ES-I3 (cell line): ENCODE results near the gene TUBB.

Experiments used
- H3K36me3 ChIP-seq: 2 replicates; pipeline ENCODE4 v1.6.1; 2013; ENCODE audit warnings: mild to moderate bottlenecking, low read length, control low read depth, moderate library complexity; ENCODE audit not compliant: insufficient read depth
- H3K4me1 ChIP-seq: 2 replicates; pipeline ENCODE4 v1.6.1; 2013; ENCODE audit warnings: mild to moderate bottlenecking, control low read depth, low read length; ENCODE audit not compliant: insufficient read depth
- H3K9ac ChIP-seq: 2 replicates; pipeline ENCODE4 v1.6.1; 2013; ENCODE audit warnings: low read depth, mild to moderate bottlenecking, low read length, moderate library complexity
- H3K9me3 ChIP-seq: 2 replicates; pipeline ENCODE4 v1.6.1; 2013; ENCODE audit warnings: mild to moderate bottlenecking, low read length, moderate library complexity; ENCODE audit not compliant: control insufficient read depth, insufficient read depth

Gene TUBB

DNA sequence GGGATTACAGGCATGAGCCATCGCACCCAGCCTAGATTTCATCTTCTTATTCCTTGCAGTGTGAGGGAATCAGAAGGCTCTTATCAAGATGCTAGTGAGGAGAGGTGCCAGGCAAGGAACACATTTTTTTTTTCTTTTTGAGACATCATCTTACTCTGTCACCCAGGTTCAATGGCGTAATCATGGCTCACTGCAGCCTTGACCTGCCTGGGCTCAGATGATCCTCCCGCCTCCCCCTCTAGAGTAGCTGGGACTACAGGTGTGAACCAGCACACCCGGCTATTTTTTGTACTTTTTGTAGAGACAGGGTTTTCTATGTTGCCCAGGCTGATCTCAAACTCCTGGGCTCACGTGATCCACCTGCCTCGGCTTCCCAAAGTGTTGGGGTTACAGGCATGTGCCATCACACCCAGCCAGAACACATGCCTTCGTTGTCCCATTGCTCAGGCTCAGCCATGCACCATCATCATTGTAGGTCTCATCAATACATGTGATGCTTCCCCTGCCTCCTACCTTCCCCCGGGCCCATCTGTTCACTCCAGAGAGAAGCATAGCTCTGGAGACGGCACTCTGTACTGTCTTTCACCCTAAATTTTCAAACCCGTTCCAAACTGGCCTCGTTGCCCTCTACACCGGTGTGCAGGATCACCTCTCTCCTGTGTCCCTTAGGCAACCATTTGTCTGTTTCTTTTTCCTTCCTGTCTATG, 12.2 kb downstream of the TUBB start:
- Histone ChIP-seq H3K4me1 (peaks cover 2% of the 10 kb centered on the region; the same call in 1 of the 2 replicates), H3K36me3 (peaks cover 17% of the 10 kb centered on the region), H3K9ac (no peak overlapping the region), H3K9me3 (no peaks in the 10 kb centered on the region)

- Histone ChIP-seq H3K36me3 (peaks cover 38% of the 10 kb centered on the region), H3K9me3 (no peaks in the 10 kb centered on the region), H3K4me1 (no peaks in the 10 kb centered on the region; the same call in 1 of the 2 replicates), H3K9ac (no peak overlapping the region)
Observed at GRCh38 chr6:30735668-30736314, 15.6 kb downstream of the TUBB start.

DNA sequence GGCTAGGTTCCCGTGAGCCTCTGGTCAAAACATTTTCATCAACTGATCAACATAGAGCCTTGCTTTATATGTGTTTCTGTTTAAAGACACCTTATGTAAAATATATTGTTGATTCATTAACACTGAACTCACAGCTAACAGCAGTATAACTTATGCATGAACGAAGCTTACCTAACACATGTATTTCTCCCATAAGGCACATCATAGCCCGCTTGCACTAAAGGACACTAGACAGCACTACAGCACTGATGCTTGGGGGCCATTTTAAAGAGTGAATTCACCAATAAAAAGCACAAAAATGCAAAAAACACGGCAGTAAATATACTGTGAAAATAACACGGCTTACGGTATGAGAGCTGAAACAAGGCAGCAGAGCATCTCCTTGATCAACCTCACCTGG, 18.4 kb downstream of the TUBB start:
- H3K36me3 ChIP-seq = peaks cover 45% of the 10 kb centered on the region
- peaks cover 6% of the 10 kb centered on the region; the same call in 1 of the 2 replicates for H3K4me1 ChIP-seq
- H3K9me3 ChIP-seq = no peaks in the 10 kb centered on the region
- no peak overlapping the region; the same call in 1 of the 2 replicates for H3K9ac ChIP-seq

DNA sequence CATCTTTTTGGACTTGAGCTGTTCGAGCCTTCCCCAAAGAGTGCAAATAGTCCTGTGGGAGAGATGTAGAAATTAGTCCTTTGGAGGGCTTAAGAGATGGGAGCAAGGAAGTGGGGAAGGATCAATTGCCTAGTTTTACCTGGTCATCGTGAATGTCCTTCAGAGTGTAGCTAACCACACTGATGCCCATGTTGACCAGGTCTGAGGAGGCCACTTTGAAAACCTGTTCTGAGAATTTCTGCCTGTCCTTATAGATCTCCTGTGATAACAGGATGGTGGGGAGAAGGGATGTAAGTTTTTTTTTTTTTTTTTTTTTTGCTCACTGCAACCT, 20.4 kb downstream of the TUBB start:
- H3K4me1 ChIP-seq = peaks cover 12% of the 10 kb centered on the region; the same call in 1 of the 2 replicates
- H3K9ac ChIP-seq = no peak overlapping the region
- peaks cover 44% of the 10 kb centered on the region for H3K36me3 ChIP-seq
- no peaks in the 10 kb centered on the region for H3K9me3 ChIP-seq

- peak overlapping the region; percentile 85 for H3K9ac ChIP-seq
- peaks cover 13% of the 10 kb centered on the region; the same call in 1 of the 2 replicates for H3K4me1 ChIP-seq
Observed at GRCh38 chr6:30741063-30741779, 21.1 kb downstream of the TUBB start.

GRCh38 chr6:30741789-30742315, 21.7 kb downstream of the TUBB start:
- Histone ChIP-seq H3K36me3 (peaks cover 36% of the 10 kb centered on the region), H3K9ac (peak overlapping the region; percentile 85), H3K9me3 (no peaks in the 10 kb centered on the region), H3K4me1 (peaks cover 13% of the 10 kb centered on the region; the same call in 1 of the 2 replicates)

More at GRCh38 chr6:30741063-30741779, 21.1 kb downstream of the TUBB start:
- Histone ChIP-seq H3K36me3 (peaks cover 37% of the 10 kb centered on the region), H3K9me3 (no peaks in the 10 kb centered on the region)

GRCh38 chr6:30742316-30743098, 22.4 kb downstream of the TUBB start, which contains the start of gene FLOT1:
TSS of gene FLOT1 (minus strand) at chr6:30742687. CDS start at chr6:30742189, 498 bp downstream.
- H3K4me1 ChIP-seq = peaks cover 13% of the 10 kb centered on the region; the same call in 1 of the 2 replicates
- no peaks in the 10 kb centered on the region for H3K9me3 ChIP-seq
- peaks cover 31% of the 10 kb centered on the region for H3K36me3 ChIP-seq
- peak within 1 kb of the TSS; percentile 85 for H3K9ac ChIP-seq

DNA sequence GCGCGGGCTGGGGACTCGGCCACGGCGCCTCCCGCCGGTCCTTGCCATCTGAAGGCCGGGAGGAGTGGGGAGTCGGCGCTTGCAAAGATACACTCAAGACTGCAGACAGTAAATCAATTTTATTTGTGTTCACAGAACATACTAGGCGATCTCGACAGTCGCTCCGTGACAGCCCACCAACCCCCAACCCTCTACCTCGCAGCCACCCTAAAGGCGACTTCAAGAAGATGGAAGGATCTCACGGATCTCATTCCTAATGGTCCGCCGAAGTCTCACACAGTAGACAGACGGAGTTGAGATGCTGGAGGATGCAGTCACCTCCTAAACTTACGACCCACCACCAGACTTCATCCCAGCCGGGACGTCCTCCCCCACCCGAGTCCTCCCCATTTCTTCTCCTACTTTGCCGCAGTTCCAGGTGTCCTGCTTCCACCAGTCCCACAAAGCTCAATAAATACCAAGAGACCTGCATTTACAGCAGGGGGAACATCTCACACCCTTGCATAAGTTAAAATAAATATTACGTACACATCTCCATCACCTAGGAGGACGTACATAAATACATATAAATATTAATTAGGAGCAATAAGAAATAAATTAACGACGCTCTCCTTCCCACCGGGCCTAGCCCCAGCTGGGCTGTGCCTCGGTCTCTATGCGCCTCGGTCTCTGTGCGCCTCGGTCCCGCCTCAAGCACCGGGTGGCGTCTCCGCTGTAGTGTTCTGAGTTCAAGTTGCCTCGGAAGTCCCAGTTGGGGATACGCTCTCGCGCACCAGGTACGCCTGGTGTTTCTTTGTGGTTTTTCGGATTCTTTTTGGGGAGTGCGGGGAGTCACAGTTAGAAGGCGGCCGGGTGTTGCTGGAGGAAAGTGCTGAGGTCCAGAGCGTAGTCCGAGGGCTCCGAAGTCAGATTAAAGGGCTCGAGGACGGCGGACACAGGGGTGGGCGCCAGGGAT, 23.2 kb downstream of the TUBB start:
- Histone ChIP-seq H3K36me3 (peaks cover 22% of the 10 kb centered on the region), H3K4me1 (peaks cover 13% of the 10 kb centered on the region; the same call in 1 of the 2 replicates)

DNA sequence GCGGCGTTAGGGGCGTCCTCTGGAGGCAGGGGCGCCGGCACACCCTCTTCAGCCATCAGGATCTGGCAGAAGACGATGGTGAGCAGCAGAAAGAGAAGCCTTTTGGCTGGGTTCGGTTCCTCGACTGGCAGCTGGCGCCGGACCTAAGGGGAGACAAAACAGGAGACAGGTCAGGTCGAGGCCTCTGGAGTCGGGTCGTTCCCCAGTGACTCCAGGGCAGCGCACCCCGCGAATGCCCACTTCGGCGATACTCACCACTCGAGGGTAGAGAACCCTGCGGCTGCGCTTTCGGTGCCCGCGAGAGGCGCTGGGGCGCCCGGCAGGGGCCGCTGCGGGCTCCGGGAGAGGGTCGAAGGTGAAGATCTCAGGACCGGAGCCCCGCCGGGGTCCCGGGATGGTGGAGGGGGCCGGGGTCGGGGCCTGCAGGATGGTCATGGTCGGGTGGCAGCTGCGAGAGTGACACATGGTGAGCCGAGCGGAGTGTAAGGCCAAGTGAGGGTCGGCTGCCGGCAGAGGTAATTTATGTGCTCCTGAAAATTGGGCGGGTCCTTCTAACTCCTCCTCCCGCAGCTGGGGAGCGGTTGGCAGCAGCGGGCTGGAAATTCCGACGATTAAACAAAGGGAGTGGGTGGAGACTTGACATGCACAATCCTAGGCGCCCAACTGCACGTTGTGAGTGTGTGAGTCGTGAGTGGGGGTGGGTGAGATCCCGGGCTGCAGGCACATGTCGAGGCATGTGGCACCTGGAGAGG, 24.1 kb downstream of the TUBB start, which contains the start of gene IER3:
TSS of gene IER3 (minus strand) at position 494 of the 752 bp plus-strand sequence. CDS start at position 465, 29 bp downstream.
- peaks cover 16% of the 10 kb centered on the region; the same call in 1 of the 2 replicates for H3K36me3 ChIP-seq
- H3K9me3 ChIP-seq = no peaks in the 10 kb centered on the region
- peaks cover 21% of the 10 kb centered on the region; the same call in 1 of the 2 replicates for H3K4me1 ChIP-seq
- peak within 1 kb of the TSS; percentile 85 for H3K9ac ChIP-seq

More for the DNA sequence above, 23.2 kb downstream of the TUBB start:
- Histone ChIP-seq H3K9me3 (no peaks in the 10 kb centered on the region), H3K9ac (peak overlapping the region; percentile 85)

DNA sequence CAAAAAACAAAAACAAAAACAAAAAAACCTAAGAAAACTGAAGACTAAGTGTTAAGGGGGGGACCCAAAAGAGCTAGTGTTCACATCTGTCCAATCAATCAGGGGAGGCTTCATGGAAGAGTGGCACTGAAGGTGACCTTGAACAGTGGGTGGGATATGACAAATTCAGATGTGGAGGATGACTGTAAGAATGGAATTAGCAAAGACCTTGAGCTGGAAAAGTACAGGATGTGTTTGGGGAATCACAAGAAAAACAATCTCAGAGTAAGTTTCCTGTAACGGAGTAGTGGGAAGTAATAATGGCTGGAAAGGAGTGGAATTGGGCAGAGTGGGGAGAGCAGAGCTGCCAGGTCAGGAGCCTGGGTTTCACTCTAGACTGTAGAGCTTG, 27.1 kb downstream of the TUBB start:
- H3K36me3 ChIP-seq = 0 out of 2 replicates have a peak, but pooled peaks cover 5% of the 10 kb centered on the region
- H3K4me1 ChIP-seq = peaks cover 21% of the 10 kb centered on the region; the same call in 1 of the 2 replicates
- H3K9ac ChIP-seq = no peak overlapping the region
- H3K9me3 ChIP-seq = no peaks in the 10 kb centered on the region

GRCh38 chr6:30747902-30748769, 28.0 kb downstream of the TUBB start:
- Histone ChIP-seq H3K9me3 (no peaks in the 10 kb centered on the region), H3K4me1 (peaks cover 21% of the 10 kb centered on the region; the same call in 1 of the 2 replicates), H3K9ac (no peak overlapping the region), H3K36me3 (0 out of 2 replicates have a peak, but pooled peaks cover 5% of the 10 kb centered on the region)
